Daoy (cell line): ENCODE data around the gene NIPAL1. TPM values are rescaled to one million over a fixed set of nuclear protein-coding genes. Genes with fewer than 3 reads are reported as not detected.
"Not testable (repeated sequence)": the region's sequence is repeated elsewhere in the genome, so short reads cannot be mapped to it uniquely, and the experiment has no call there.

ENCODE experiments used
- DNase-seq: peaks from one replicate; pipeline ENCODE4 v3.0.0-alpha.2; 2015; ENCODE audit warnings: low read depth
- total RNA-seq: library from RNA; depleted of rRNA; stranded (reverse); fragments of >200 nt; shearing (Covaris generic); gene quantifications from 2 replicates; pipeline ENCODE4 v1.2.3, GENCODE V29; 2014; rRNA removed

Gene NIPAL1
- 0.54 and 3.0 TPM in 2 replicates for total RNA-seq

GRCh38 chr4:48016141-48017107 is at the start of gene NIPAL1, which contains the start of gene CNGA1:
TSS of gene NIPAL1 (plus strand) at chr4:48016772. CDS start at chr4:48016840, 68 bp downstream.
TSS of gene CNGA1 (minus strand) at chr4:48016681. CDS start at chr4:47952689, 63,992 bp downstream.
- DNase-seq = peak; percentile 88

GRCh38 chr4:47968847-47969246 is 47.7 kb upstream of the NIPAL1 start:
- DNase-seq = no peak

- no peak for DNase-seq
Observed at GRCh38 chr4:47972181-47972580, 44.4 kb upstream of the NIPAL1 start.

- DNase-seq = no peak
Observed at GRCh38 chr4:47972721-47973120, 43.9 kb upstream of the NIPAL1 start.

- no peak for DNase-seq
Observed at GRCh38 chr4:47974566-47974965, 42.0 kb upstream of the NIPAL1 start.

- DNase-seq = no peak
Observed at GRCh38 chr4:47990145-47990544, 26.4 kb upstream of the NIPAL1 start.

- DNase-seq = not testable (repeated sequence)
Observed at GRCh38 chr4:47992475-47992874, 24.1 kb upstream of the NIPAL1 start.

GRCh38 chr4:47996021-47996420 is 20.6 kb upstream of the NIPAL1 start:
- DNase-seq = no peak

- DNase-seq = no peak
Observed at GRCh38 chr4:48002267-48002666, 14.3 kb upstream of the NIPAL1 start.

GRCh38 chr4:48003568-48003967 is 13.0 kb upstream of the NIPAL1 start:
- peak; percentile 23 for DNase-seq

- DNase-seq = no peak
Observed at GRCh38 chr4:48005781-48006180, 10.8 kb upstream of the NIPAL1 start.

GRCh38 chr4:48008021-48008596 is 8.5 kb upstream of the NIPAL1 start:
- no peak for DNase-seq

GRCh38 chr4:48010906-48011305 is 5.7 kb upstream of the NIPAL1 start:
- DNase-seq = not testable (repeated sequence)

- DNase-seq = no peak
Observed at GRCh38 chr4:48011722-48012121, 4.8 kb upstream of the NIPAL1 start.

- no peak for DNase-seq
Observed at GRCh38 chr4:48012824-48013223, 3.7 kb upstream of the NIPAL1 start.

- DNase-seq = no peak
Observed at GRCh38 chr4:48015216-48015615, 1.4 kb upstream of the NIPAL1 start.

- no peak for DNase-seq
Observed at GRCh38 chr4:48015678-48016077, 894 bp upstream of the NIPAL1 start.

GRCh38 chr4:48017108-48017571 is 568 bp downstream of the NIPAL1 start:
- DNase-seq = peak; percentile 85

- DNase-seq = no peak
Observed at GRCh38 chr4:48018112-48018511, 1.5 kb downstream of the NIPAL1 start.

GRCh38 chr4:48021100-48021499 is 4.5 kb downstream of the NIPAL1 start:
- no peak for DNase-seq

- DNase-seq = no peak
Observed at GRCh38 chr4:48022192-48022799, 5.7 kb downstream of the NIPAL1 start.

- no peak for DNase-seq
Observed at GRCh38 chr4:48024522-48024921, 8.0 kb downstream of the NIPAL1 start.
